Stimulated activated CD8-positive, alpha-beta memory T cell treated with anti-CD3 and anti-CD28 coated beads, Interleukin-7, amount 100 ng/mL, for 48 hours (primary cell): ENCODE data around the gene PITPNC1.
"Not testable (repeated sequence)": the region's sequence is repeated elsewhere in the genome, so short reads cannot be mapped to it uniquely, and the experiment has no call there.

Source experiments
- DNase-seq, 2 donors: peaks; one replicate each; pipeline ENCODE4 v3.0.0-alpha.2; 2020; ENCODE audit warnings: low read depth in 1 of 2; ENCODE audit errors: extremely low read depth in 1 of 2

The PITPNC1 gene

DNA sequence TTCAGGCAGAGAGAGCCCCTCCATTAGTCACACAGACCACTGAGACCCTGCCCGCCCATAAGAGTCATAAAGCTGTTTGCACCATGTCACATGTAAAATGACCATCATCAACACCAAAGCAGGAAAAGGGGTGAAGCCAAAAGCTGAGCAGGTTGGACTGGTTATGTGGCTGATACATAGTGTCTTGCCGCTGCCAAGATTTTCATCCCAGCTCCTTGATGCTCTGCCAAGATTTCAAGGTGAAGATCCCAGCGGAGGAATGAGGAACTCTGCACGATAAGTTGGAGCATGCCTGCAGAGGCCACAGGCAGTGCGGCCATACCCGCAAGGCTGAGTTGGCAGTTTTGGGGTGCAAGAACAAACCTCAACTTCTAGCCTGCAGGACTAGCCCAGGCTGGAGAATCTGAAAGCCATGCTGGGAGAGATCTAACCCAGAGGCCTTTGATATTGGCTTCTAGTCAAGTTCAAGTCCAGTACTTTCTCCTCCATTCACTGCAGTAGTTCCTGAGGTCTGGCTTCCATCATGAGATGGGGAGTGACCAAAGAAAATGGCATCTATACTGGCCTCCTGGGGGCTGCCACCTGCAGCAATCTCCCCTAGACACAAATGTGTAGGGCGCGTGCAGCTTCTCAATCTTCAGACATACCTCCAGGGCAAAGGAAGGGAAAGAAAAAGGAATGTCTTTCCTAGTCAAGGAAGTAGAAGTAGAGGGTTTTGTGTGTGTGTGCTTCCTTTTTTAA is 261.0 kb downstream of the PITPNC1 start:
- DNase-seq = no peak

DNA sequence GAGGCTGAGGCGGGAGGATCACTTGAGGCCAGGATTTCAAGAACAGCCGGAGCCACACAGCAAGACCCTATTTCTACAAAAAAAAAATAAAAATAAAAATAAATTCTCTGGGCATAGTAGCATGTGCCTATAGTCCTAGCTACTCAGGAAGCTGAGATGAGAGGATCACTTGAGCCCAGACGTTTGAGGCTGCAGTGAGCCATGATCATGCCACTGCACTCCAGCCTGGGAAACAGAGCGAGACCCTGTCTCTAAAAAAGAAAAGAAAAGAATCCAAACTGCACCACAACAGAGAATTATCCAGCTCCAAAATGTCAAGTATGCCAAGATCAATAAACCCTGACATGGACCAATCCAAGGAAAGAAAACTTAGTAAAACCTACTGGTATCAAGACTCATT is 261.8 kb downstream of the PITPNC1 start:
- DNase-seq = no peak

DNA sequence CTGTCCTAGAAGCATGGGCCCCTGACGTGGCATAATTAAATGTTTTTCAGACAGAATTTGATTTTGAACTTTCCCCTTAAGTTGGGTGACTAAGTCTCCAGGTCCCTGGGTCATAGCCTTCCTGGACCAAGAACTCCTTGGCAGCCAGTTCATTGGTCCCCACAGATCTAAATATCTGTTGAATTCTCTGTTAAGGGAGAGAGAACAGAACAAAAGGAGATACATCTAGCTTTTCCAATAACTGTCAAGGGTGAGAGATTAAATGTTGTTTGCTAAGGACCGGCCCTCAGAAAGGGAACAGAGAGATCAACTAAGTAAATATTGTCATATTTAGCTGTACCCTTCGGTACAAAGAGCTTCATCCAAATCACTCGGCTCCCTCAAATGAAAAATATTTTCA is 262.5 kb downstream of the PITPNC1 start:
- DNase-seq = no peak

DNA sequence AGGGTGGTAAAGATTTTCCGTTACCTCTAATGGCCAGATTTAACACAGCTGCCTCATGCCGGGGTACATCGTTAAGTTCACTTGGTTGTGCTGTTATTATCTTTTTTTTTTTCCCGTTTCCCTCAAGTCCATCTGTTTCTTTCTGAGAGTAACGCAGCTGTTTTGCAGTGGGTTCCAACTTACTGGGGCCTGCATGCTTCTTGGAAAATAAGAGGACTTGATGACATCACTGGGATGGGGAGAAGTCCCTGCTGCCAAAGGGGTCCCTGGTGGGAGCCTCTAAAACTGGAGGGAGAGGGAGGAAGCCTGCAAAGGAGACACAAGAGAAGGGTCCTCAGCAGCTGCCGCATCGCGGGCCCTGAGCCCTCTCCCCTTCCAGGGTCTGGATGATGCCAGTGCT is 262.9 kb downstream of the PITPNC1 start:
- DNase-seq = no peak

DNA sequence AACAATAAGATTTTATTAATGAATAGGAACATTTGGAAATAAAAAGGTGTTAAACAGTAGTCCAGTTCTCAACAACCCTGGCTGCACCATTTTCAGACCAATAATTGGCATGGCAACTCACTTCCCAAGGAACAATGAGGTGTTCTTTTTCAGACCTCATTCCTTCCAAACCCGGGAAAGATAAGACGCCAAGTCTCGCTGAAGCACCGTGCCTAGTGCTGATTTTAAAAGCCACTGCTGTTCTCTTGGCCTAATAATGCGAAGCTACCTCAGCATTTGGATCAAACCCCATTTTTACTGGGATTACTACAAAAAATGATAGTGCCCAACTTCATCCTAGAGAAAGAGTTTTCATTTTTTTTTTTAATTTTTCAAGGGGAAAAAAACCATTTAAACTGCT is 265.4 kb downstream of the PITPNC1 start:
- no peak for DNase-seq

DNA sequence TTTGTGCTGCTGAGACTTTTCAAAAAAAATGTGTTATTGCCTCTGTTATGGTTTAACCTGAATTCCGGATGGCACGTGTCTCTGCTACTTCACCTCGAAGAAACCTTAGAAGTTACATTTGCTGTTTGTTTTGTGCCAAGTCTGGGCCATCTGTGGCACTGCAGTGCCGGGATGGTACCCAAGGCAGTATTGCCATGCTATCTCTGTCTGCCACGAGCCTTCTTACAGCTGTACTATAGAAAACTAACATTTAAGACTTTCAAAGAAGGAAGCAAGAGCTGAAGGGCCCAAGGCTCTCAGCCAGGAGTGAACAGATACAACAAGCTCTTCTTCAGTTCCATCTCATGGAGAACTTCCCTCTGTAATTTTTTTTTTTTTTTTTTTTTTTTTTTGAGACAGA is 267.0 kb downstream of the PITPNC1 start:
- no peak for DNase-seq

DNA sequence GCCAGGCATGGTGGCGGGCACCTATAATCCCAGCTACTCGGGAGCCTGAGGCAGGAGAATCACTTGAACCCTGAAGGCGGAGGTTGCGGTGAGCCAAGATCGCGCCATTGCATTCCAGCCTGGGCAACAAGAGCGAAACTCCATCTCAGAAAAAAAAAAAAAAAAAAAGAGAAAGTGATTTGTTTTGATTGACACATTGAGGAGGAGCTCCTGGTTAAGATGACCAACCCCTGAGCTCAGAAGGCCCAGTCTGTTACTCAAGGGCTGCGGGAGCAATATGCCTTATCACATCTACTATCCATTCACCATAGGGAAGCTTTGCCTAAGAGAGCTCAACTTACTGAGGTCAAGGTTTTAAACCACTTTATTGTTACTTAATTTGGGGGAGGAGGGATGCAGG is 268.1 kb downstream of the PITPNC1 start:
- DNase-seq = not testable (repeated sequence)

DNA sequence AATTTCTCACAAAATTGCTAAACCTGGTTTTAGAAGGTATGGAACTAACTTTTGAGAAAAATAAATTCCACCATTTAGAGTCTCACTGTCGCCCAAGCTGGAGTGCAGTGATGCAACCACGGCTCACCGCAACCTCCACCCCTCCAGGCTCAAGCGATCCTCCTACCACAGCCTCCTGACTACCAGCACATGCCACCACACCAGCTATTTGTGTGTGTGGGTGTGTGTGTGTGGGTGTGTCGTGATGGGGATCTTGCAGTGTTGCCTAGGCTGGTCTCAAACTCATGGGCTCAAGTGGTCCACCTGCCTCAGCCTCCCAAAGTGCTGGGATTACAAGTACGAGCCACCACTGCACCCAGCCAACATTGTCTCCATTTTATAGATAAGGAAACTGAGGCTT is 269.4 kb downstream of the PITPNC1 start:
- no peak for DNase-seq

DNA sequence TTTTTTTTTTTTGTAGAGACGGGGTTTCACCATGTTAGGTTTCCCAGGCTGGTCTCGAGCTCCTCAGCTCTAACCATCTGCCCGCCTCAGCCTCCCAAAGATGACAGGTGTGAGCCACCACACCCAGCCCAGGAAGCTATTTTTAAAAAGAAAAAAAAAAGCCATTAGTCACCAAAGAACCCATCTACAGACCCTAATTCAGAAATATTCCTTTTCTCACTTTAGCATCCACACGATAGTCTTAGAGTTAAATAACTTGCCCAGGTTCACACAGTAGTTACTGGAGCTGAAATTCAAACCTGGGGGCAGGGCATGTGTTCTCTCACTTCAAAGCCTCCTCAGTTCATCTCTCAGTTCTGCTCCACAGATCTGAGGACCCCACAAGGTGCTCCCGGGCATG is 270.4 kb downstream of the PITPNC1 start:
- no peak for DNase-seq

DNA sequence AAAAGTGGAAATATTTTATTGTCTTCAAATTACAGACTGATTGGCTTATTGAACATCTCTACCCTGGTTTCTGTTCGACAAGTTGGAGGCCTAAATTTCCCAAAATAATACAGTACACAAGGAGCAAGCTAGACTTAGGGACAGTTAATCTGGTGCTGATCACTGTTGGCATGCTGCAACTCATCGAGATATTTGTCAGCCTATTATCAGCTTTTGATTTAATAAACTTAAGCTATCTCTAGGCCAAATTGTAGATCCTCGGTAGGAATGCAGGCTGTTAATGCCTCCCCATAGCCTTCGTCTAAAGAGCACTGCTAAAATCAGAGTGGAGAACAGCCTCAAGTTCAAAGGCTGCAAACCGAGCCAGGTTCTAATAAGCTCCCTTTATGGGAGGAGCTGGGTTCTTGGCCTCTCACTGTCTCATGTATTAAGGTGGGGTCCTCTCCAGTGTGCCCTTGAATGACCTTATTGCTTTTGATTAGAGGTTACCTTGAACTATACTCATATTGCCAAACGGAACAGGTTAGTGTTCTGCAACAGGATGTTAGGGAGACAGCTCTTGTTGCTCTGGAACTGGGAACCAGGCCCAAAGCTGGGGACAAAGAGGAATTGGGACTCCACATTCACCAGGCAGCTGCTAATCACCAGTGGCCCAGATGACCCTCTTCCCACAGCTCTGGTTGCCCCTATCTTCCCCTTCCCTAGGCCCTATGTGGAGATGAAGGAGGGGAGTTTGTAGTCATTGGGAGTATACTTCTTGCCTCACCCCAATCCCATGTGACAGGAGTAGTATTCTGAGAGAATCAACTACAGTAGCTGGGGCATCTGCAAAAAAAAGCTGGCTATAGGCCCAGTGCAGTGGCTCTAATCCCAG is 271.2 kb downstream of the PITPNC1 start:
- no peak for DNase-seq

DNA sequence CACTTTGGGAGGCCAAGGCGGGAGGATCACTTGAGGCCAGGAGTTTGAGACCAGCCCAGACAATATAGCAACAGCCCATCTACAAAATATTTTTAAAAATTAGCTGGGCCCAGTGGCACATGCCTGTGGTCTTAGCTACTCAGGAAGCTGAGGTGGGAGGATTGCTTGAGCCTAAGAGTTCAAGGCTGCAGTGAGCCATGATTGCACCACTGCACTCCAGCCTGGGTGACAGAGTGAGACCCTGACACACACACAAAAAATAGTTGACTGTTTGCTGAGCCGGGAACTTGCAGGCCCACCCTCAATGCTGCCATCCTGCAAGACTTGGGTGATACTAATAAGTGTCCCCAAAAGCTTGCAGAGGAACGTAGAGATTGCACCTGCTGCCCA is 271.8 kb downstream of the PITPNC1 start:
- not testable (repeated sequence) for DNase-seq

DNA sequence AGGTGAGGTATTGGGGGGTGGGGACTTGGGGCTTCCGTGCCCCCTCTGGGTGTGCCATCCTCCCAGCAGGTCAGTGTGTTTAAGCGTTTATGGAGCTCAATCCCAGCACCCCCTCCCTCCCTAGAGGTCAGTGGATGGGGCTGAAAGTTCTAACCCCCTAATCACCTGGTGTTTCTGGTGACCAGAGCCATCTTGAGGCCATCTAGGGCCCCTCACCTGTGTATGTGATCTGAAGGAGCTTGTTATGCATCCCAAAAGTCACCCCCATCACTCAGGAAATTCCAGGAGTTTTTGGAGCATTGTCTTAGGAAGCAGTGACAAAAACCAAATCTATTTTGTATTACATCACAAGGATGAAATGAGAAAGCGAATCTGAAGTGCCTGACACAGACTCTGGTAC is 272.8 kb downstream of the PITPNC1 start:
- DNase-seq = no peak

DNA sequence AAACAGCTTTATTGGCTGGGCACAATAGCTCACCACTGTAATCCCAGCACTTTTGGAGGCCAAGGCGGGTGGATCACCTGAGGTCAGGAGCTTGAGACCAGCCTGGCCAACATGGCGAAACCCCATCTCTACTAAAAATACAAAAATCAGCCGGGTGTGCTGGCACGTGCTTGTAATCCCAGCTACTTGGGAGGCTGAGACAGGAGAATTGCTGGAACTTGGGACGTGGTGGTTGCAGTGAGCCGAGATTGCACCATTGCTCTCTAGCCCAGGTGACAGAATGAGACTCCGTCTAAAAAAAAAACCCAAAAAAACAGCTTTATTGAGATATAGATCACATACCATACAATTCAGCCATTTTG is 274.1 kb downstream of the PITPNC1 start:
- DNase-seq = not testable (repeated sequence)

DNA sequence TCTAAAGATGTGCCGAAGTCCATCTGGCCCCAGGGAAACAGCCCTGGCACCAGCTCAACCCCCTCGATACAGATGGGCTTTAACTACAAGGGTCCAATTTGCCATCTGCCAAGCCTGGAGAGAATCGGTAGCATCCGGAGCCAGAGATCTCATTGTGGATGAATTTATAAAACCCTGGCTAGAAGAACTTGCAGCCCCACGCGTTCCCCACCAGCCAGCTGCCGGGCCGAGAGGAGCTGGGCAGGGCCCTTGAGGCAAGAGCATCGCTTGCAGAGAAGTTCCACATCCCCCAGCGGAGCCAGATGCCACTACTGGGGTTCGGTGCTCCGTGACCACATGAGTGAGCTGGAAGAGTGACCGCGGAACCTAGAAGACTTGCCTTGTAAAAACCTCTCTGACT is 275.4 kb downstream of the PITPNC1 start:
- DNase-seq = no peak

DNA sequence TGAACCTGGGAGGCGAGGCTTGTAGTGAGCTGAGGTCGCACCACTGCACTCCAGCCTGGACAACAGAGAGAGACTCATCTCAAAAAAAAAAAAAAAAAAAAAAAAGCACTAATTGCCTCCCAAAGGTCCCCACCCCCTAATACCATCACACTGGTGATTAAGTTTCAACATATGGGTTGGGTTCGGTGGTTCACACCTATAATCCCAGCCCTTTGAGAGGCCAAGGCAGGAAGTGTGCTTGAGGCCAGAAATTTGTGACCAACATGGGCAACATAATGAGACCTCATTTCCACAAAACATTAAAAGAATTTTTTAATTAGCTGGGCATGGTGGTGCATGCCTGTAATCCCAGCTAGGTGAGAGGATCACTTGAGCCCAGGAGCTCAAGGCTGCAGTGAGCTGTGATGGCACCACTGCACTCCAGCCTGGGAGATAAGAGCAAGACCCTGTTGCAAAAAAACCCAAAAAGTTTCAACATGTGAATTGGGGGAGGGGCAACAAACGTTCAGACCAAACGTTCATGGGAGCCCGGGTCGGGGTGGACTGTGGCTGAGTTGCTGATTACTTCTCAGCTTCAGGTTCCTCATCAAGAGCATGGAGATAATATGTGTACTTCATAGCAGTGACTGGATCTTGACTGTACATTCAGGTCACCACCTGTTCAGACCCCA is 278.5 kb downstream of the PITPNC1 start:
- DNase-seq = no peak

DNA sequence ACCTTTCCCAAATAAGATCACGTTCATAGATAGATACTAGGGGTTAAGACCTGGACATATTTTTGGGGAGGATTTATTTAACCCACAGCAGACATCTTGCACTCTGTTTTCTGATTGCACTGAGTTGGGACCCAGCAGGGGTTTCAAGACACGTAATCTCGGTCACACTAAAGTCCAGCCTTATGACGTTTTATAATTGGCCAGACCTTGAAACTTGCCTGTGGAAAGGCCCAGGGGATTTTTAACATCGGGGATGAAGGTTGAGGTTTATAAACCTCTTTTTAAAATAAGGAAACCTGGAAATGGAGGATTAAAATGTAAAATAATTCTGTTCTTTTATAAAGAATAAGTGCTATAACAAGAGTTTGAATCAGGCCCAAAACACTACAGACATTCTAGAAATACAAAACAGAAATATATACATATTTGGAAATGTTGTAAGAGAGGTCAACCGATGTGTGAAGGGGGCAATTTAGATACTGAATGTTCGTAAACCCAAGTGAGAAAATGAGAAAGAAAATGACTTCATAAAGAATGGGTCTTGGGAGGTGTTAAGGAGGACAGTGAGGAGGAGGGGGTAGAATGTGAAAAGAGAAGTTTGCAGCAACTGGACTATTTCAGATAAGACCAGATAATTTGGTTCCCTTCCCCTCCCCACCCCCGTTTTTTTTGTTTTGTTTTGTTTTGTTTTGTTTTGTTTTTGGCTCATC is 279.6 kb downstream of the PITPNC1 start:
- DNase-seq = no peak

DNA sequence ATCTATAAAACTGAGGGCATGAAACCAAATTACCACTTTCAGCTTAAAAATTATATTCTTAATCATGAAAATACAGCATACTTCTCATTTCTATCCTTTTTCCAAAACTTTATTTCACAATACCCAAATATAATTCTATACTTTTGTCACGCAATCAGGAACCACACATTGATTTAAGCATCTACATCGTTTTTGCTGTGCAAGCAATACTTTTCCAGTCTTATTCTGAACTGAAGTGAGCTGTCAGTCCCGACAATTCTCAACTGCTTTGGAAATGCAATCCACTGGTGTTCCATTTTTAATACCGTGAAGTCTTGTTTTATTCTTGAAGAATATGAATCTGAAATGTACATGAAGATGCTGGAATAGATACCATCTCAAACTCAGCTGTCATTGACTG is 280.5 kb downstream of the PITPNC1 start:
- DNase-seq = no peak

DNA sequence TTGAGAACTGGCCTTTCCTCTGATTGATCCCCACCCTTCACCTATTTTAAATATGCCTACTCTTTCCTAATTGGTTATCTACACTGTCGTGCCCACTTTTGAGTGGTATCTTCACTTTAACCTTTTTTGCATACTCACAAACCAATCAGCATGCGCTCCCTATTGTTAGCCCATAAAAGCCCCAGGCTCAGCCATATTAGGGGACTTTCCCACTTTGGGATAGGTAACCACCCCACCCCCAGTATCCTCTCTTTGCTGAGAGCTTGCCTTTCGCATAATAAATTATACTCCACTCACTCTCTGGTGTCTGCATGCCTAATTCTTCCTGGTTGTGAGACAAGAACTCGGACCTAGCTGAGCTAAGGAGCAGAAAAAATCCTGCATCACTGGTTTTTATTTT is 281.2 kb downstream of the PITPNC1 start:
- DNase-seq = no peak

DNA sequence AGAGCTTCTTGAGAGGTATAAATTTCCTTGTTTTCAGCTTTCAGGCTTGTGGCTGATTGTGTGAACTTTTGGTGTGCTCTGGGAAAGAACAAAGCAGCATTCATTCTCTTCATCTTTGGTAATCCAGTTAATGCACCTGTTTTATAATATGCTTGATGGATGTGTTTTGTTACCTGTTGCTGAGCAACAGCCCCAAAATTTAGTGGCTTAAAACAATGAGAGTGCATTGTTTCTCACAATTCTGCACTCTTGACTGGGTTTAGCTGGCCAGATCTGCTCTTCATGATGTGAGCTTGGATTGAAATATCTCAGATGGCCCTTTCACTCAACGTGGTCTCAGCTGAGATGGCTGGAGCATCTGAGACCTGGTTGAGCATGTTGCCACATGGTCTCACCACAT is 281.9 kb downstream of the PITPNC1 start:
- DNase-seq = no peak

DNA sequence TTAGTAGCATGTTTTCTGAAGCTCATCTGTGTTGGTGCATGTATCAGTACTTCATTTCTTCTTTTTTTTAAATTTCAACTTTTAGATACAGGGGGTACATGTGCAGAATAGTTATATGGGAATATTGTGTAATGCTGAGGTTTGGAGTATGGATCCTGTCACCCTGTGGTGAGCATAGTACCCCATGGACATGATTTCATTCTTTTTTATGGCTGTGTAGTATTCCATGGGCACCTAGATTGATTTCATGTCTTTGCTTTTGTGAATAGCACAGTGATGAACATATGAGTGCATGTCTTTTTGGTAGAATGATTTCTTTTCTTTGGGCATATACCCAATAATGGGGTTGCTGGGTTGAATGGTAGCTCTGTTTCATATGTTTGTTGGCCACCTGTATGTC is 285.6 kb downstream of the PITPNC1 start:
- DNase-seq = no peak

DNA sequence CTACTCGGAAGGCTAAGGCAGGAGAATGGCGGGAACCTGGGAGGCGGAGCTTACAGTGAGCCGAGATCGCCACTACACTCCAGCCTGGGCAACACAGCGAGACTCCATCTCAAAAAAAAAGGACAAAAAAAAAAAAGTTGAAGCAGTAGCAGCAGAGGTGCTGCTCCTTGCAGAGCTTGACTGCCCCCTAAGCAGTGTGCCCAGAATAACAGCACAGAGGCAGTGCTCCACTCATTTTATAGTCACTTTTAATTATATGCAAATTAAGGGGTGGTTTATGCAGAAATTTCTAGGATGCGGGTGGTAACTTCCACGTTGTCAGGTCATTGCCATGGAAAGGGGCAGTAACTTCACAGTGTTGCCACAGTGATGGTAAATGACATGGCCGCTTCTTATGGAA is 286.4 kb downstream of the PITPNC1 start:
- no peak for DNase-seq
